Hepatocyte (in vitro differentiated cells): Measurements from ENCODE around the gene NUMA1.

Experiments used
- EZH2 ChIP-seq: fragments of 200-600 bp; sonication (generic); IDR thresholded peaks from 2 replicates; pipeline ENCODE4 v1.6.1; 2016; ENCODE audit warnings: antibody characterized with exemption, mild to moderate bottlenecking, borderline replicate concordance
- TF ChIP-seq, protein P1 (sequence below): fragments of 200-600 bp; sonication (generic); IDR thresholded peaks from 2 replicates; pipeline ENCODE4 v1.5.1; 2016; ENCODE audit warnings: antibody characterized with exemption, mild to moderate bottlenecking; ENCODE audit not compliant: poor library complexity

DNA sequence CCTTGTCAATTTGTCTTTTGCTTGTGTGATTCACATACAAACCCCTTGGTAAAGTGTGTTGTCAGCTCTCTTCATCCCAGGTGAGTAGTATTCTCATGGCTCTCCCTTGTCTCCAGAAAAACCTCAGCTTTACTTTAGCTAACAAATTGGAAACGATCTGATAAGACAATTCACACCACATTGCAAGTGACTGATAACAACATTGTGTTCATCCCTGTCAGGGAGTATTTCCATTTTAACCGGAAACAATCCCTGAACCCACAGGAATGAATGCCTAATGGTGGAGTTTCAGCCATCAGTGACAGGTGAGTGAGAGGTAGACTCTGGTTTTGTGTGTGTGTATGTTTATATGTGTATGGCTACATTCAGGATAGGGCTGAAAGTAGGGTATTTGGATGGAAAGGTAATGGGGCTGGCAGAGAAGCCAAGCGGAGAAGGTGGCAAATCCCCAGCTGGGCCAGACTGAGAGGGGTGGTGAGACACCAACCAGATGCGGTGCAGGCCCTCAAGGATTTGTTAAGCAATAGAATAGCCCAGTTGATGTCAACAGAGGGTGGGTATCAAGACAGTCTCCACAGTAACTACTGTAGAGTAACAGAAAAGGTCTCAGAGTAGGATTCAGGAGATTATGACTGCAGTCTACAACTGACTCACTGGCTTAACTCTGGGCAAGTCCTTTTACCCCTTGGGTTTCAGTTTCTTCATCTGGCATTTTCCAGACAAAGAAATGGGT is 7.9 kb upstream of the NUMA1 start:
- TF ChIP-seq, protein P1, sequence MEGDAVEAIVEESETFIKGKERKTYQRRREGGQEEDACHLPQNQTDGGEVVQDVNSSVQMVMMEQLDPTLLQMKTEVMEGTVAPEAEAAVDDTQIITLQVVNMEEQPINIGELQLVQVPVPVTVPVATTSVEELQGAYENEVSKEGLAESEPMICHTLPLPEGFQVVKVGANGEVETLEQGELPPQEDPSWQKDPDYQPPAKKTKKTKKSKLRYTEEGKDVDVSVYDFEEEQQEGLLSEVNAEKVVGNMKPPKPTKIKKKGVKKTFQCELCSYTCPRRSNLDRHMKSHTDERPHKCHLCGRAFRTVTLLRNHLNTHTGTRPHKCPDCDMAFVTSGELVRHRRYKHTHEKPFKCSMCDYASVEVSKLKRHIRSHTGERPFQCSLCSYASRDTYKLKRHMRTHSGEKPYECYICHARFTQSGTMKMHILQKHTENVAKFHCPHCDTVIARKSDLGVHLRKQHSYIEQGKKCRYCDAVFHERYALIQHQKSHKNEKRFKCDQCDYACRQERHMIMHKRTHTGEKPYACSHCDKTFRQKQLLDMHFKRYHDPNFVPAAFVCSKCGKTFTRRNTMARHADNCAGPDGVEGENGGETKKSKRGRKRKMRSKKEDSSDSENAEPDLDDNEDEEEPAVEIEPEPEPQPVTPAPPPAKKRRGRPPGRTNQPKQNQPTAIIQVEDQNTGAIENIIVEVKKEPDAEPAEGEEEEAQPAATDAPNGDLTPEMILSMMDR: no peak
- TF ChIP-seq EZH2: no peak
